HG03108 (cell line): ENCODE data around the gene ABCA9.
"Not testable (repeated sequence)": the region's sequence is repeated elsewhere in the genome, so short reads cannot be mapped to it uniquely, and the experiment has no call there.

Experiments used
- ATAC-seq: cut with Tn5 transposase; IDR thresholded peaks from one replicate; pipeline ENCODE4 v1.9.1; 2021; ENCODE audit warnings: moderate library complexity; ENCODE audit not compliant: unreplicated experiment

ABCA9 gene

DNA sequence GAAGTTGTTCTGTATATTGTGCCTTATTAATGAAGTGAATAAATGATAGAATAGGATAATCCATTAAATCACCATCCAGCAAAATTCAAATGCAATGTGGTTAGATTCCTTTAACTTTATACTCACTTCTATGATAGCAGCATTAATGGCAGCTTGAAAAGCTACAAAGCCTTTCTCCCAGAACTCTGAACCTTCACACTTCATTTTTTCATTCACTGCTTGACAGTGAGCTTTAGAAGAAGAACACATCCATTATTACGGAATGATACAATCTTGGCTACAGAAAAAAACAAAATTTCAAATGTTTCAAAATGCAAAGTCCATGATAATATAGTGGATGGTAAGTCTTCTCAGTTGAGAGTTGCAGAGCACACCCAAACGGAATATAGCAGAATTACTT, 16.4 kb downstream of the ABCA9 start:
- no peak for ATAC-seq

DNA sequence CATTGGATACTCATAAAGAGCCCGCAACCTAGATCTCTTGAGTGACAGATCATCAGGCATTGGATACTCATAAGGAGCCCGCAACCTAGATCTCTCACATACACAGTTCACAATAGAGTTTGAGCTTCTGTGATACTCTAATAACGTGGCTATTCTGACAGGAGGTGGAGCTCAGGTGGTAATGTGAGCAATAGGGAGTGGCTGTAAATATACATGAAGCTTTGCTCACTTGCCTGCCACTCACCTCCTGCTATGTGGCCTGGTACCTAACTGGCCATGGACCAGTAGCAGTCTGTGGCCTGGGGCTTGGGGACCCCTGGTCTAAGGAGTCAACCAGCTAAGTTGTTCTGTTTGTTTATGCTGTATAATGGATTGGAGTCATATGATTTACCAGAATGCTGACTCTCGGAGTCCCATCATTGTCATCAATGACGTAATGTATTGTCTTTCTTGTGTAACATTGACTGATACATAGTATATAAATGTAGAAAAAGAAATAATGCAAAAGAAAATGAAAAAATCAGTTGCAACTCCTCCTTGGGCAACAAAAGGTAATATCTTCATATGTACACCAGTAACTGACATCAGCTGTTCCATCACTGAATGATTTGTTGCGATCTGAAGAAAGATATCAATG, 17.5 kb downstream of the ABCA9 start:
- no peak for ATAC-seq

DNA sequence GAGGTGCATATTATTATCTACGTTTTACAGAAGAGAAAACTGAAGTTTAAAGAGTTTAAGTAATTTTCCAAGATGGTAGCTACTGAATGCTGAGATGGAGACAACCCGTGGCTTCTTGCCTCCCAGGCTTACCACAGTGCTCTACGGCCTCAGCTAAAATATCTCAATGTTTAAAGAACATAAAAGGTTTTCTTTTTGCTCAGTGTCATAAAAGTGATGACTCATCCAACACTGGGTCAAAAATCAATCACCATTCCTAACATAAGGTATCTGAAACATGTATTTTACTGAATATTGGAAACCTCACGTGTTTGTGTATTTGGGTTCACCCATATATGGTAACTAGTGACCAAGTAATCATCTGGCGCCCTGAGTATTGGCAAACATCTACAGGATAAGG, 18.4 kb downstream of the ABCA9 start:
- ATAC-seq = no peak

DNA sequence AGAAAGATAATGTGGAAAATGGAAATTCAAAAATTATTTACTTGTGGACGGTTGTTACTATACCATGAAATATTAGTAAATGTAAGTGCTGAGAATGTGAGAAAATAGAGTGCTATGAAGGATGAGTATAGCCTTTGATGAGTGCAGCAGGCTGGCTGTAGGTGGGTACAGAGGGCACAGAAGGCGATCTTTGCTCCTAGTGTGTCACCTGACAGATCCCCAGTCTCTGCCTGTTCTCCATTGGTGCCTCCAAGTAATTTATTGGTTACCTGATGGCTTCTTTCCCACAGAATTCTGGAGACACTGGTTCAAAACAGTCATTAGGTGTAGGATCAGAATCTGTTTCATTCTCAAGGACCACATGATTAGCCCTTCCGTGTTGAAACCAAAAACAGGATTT, 28.9 kb downstream of the ABCA9 start:
- ATAC-seq = no peak

DNA sequence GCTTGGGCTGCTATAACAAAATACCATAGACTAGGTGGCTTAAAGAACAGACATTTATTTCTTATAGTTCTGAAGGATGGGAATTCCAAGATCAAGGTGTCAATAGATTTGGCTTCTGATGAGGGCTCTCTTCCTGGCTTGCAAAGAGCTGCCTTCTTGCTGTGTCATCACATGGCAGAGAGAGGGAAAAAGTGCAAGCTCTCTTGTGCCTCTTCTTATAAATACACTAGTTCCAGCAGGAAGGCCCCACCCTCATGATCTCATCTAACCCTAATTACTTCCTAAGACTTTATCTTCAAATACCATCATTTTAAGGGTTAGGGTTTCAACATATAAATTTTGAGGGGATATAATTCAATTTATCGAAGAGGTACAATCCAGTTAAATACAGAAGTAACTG, 30.6 kb downstream of the ABCA9 start:
- ATAC-seq = no peak

GRCh38 chr17:69018687-69019086, 42.0 kb downstream of the ABCA9 start:
- ATAC-seq = no peak

- ATAC-seq = no peak
Measured at GRCh38 chr17:69018022-69018615, 42.6 kb downstream of the ABCA9 start.

- ATAC-seq = no peak
Measured at GRCh38 chr17:69015631-69016030, 45.1 kb downstream of the ABCA9 start.

GRCh38 chr17:69012895-69013805, 47.6 kb downstream of the ABCA9 start:
- ATAC-seq = no peak

GRCh38 chr17:69009930-69010329, 50.8 kb downstream of the ABCA9 start:
- ATAC-seq = no peak

DNA sequence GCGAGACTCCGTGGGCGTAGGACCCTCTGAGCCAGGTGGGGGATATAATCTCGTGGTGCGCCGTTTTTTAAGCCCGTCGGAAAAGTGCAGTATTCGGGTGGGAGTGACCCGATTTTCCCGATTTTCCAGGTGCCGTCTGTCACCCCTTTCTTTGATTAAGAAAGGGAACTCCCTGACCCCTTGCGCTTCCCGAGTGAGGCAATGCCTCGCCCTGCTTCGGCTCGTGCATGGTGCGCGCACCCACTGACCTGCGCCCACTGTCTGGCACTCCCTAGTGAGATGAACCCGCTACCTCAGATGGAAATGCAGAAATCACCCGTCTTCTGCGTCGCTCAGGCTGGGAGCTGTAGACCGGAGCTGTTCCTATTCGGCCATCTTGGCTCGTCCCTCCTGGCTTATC, 56.0 kb downstream of the ABCA9 start:
- ATAC-seq = not testable (repeated sequence)

DNA sequence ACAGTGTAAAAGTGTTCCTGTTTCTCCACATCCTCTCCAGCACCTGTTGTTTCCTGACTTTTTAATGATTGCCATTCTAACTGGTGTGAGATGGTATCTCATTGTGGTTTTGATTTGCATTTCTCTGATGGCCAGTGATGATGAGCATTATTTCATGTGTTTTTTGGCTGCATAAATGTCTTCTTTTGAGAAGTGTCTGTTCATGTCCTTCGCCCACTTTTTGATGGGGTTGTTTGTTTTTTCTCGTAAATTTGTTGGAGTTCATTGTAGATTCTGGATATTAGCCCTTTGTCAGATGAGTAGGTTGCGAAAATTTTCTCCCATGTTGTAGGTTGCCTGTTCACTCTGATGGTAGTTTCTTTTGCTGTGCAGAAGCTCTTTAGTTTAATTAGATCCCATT, 61.0 kb downstream of the ABCA9 start:
- not testable (repeated sequence) for ATAC-seq

DNA sequence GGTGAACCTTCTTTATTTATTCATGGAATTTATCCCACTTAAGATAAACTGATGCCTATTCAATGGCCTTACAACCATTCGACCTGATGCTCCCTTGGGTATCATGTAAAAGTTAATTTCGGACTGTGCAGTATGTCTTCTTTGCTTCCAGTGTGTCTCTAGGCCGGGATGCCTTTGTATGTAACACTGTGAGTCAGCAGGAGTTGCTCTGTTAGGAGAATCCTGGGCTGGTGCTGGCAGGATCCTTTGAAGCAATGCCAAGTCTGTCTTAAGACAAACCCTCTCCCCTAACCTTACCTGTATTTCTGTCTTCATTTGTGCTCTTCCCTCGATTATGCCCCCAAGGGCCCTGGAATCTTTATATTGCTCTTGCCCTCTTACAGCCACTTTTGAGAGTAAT, 67.6 kb downstream of the ABCA9 start:
- ATAC-seq = no peak

DNA sequence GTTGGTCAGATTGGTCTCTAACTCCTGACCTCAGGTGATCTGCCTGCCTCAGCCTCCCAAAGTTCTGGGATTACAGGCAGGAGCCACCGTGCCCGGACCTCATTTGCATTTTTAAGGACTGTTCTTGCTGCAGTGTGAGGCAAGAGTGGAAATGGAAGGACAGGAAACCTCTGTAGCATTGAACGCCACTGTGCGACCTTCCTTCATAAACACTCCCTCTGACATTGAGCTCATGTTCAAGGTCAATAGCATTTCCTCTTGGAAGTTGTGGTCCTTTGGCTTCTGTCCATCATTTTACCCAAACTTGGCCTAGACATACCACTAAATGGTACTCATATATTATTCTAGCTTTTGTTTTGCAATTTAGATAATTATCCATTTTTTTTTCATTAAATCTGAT, 72.8 kb downstream of the ABCA9 start:
- no peak for ATAC-seq

- no peak for ATAC-seq
Measured at GRCh38 chr17:68981288-68981687, 79.4 kb downstream of the ABCA9 start.

DNA sequence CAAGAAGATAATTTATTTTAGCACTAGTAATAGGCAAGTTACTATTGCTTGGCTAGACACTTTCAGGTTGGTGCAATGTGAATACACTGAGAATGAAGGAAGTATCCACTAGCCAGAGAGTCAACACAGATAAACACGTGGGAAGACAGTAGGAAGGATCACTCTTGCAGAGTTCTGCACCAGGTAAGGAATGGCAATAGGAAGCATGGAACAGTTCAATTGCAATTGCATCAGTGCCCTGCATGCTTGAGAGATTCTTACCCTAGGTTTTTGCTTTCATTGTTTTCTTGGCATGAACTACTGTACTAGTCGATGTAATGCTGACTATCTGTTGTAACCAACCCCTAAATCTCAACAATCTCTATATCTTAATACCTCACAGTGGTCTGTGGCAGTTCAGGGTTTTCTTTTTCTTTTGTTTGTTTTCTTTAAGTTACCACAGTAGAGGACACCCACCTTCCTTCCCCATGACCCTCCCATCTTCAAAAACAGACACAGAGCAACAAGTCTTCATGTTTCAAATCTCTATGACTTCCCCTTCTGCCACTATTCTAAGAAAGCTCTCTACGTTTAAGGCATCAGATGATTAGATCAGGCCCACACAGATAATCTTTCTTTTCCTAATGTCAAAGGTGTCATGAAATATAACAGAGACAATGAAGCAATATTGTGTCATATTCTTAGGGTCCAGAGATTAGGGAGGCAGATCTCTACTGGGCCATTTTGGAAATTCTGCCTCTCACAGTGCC, 87.5 kb downstream of the ABCA9 start:
- ATAC-seq = no peak

GRCh38 chr17:68972119-68972704, 88.5 kb downstream of the ABCA9 start:
- ATAC-seq = no peak

DNA sequence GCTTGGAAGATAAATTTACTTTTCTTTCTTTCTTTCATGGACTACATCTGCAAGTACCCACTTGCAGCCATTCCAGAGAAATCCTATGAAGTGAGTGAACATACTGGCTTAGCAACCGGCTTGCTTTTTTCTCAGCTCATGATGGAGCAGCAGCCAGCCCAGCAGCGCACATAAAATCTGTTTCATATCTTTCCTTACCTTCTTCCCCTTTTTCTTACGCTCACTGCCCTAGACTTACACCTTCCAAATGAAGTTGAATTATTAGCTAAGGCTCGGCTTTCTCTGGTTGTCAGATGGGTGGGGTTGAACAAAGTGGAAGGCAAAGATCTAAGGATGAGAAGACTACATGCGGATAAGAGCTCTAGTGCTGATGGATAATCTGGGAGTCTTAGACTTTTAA, 91.6 kb downstream of the ABCA9 start:
- no peak for ATAC-seq

GRCh38 chr17:68963958-68964357, 96.8 kb downstream of the ABCA9 start:
- ATAC-seq = no peak

GRCh38 chr17:68961214-68961882, 99.4 kb downstream of the ABCA9 start:
- ATAC-seq = no peak
